ENCODE results near the gene RAB11FIP3.

Gene RAB11FIP3

DNA sequence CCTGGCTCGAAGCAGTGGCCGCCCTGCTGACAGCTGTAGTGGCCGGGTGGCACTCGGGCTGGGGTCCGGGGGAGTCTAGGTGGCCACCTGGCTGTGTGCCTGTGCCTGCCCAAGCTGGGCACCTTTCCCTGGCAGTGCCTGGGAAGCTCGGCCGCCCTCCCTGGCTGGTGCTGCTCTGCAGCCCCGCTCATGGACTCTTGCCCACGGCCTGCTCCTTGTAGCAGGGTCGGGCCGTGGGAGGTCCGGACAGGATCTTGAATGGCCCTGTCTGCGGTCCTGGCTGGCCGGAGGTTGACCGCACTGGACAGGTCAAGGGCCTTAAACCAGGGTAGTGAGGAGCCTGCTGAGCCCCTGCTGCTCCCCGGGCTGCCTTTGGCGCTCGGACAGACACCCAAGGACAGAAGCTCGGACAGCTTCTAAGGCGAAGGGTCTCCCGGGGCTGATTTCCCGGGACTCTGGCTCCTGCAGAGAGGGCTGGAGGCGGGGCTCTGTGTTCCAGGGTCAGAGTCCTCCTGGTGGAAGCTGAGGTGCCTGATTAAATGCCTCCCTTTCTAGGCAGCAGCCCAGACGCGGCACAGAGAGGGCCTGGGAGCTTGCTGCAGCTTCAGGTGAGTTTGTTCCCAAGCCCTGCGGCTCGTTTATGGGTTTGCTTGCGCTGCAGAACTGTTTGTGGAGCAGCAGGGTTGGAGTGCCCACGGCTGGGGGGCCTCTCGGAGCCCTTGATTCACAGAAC lies 108.1 kb downstream of the RAB11FIP3 start:
- DNase-seq (ENCODE audit: low read depth) = no peak

DNA sequence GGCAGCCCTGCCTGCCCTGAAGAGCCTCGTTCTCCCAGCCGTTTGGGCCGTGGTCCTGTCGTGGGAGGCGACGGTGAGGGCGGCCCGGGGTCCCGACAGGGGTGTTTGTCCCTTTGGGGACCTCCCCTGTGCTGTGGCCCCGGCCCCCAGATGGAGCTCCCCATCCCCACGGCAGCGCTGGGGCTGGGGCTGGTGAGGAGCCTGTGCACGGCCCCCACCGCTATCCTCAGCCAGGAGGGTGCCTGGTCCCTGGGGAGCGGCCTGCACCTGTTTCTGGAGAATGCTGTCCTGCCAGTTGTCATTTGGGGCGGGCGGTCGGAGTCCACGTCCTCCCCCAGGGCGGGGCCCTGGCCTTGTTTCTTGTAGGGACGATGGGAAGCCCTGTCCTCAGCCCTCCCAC lies 108.7 kb downstream of the RAB11FIP3 start:
- no peak for DNase-seq (ENCODE audit: low read depth)

- no peak for DNase-seq (ENCODE audit: low read depth)
Measured at GRCh38 chr16:534856-535445, 109.5 kb downstream of the RAB11FIP3 start.

- no peak for DNase-seq (ENCODE audit: low read depth)
Measured at GRCh38 chr16:535446-536405, 110.3 kb downstream of the RAB11FIP3 start.

GRCh38 chr16:536746-537145 lies 111.3 kb downstream of the RAB11FIP3 start:
- DNase-seq (ENCODE audit: low read depth) = no peak

- DNase-seq (ENCODE audit: low read depth) = no peak
Measured at GRCh38 chr16:537415-538335, 112.2 kb downstream of the RAB11FIP3 start.

GRCh38 chr16:539901-540530 lies 114.6 kb downstream of the RAB11FIP3 start:
- no peak for DNase-seq (ENCODE audit: low read depth)

GRCh38 chr16:540645-541340 lies 115.3 kb downstream of the RAB11FIP3 start:
- no peak for DNase-seq (ENCODE audit: low read depth)

DNA sequence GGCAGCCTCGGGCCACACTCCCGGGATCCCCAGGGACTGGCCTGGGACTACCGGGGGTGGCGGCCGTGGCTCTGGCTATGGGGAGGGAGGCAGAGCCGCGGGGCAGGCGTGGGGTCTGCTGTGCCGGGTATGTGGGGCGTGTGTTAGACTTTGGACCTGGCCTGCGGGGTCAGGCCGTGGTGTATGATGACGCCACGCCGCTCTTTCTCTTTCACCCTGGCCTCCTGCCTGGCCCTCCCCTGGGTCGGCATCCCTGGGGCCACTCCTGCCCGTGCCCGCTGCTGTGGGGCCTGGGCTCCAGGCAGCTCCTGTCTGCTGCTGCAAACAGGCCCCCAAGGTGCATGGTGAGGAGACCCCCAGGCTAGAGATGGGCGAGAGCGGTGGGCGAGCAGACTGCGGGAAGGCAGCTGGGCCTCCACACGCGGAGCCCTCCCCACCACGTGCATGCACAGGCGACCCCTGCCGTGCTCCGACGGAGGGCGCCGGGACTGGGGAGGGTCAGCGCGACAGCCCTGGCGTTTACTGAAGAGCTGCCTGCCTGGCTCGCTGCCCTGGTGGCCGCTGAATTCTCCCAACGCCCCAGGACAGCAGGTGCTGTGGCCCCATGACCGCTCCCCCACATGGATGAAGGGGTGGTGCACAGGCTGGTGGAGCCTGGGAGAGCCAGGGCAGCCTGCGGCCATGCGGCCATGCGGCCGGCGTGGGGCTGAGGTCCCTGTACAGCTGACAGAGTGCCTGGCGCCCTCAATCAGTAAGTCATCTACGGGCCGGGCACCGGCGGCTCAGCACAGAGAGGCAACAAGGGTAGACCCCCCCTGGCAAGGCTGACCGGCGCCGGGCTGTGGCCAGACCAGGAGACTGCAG lies 118.1 kb downstream of the RAB11FIP3 start:
- no peak for DNase-seq (ENCODE audit: low read depth)

- no peak for DNase-seq (ENCODE audit: low read depth)
Measured at GRCh38 chr16:544517-544916, 119.1 kb downstream of the RAB11FIP3 start.

GRCh38 chr16:546909-547770 lies 121.7 kb downstream of the RAB11FIP3 start:
- no peak for DNase-seq (ENCODE audit: low read depth)

GRCh38 chr16:548586-548985 lies 123.1 kb downstream of the RAB11FIP3 start:
- no peak for DNase-seq (ENCODE audit: low read depth)

GRCh38 chr16:549544-550263 lies 124.3 kb downstream of the RAB11FIP3 start:
- no peak for DNase-seq (ENCODE audit: low read depth)

GRCh38 chr16:551210-551609 lies 125.8 kb downstream of the RAB11FIP3 start:
- DNase-seq (ENCODE audit: low read depth) = no peak

DNA sequence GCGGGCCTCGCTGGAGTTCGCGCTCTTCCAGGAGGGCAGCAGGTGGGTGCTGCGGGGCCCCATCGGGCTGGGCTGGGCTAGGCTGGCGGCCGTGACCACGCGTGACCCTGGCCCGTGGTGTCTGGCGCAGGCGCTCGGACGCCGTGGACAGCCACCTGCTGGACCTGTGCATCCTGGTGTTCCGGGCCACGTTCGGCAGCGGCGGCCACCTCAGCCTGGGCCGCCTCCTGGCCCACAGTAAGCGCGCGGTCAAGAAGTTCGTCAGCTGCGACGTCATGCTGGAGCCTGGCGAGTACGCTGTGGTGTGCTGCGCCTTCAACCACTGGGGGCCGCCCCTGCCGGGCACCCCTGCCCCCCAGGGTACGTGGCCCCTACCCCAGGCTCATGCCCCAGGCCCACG lies 126.7 kb downstream of the RAB11FIP3 start:
- DNase-seq (ENCODE audit: low read depth) = no peak

GRCh38 chr16:553601-554296 lies 128.3 kb downstream of the RAB11FIP3 start:
- DNase-seq (ENCODE audit: low read depth) = no peak

GRCh38 chr16:554297-554621 lies 128.8 kb downstream of the RAB11FIP3 start:
- DNase-seq (ENCODE audit: low read depth) = no peak

Data from stimulated activated CD8-positive, alpha-beta memory T cell treated with anti-CD3 and anti-CD28 coated beads, Interleukin-15, amount 100 ng/mL, for 24 hours (primary cell).